GM12878 (cell line): Measurements from ENCODE around the gene MAD1L1. TPM values are rescaled to one million over a fixed set of nuclear protein-coding genes. Genes with fewer than 3 reads are reported as not detected.

ENCODE experiments used
- ATAC-seq: fragments of 200-7000 bp; cut with Tn5 transposase; 3 replicates; pipeline ENCODE4 v1.9.1; 2020; ENCODE audit warnings: mild to moderate bottlenecking, moderate library complexity
- BruUV-seq: library from RNA; stranded (reverse); fragments of 400-500 nt; replicated peaks from 2 replicates; lab custom pipeline; 2021; lab: Mats Ljungman, UMichigan
- CTCF ChIA-PET: fragments of 300-600 bp; sonication (Branson Sonifier 250); formaldehyde crosslinking; extraction: SDS; loops from one replicate; lab custom pipeline; 2021; ENCODE audit warnings: inconsistent platforms; lab: Yijun Ruan, JAX
- POLR2A ChIA-PET: fragments of 350-600 bp; formaldehyde crosslinking; extraction: SDS; loops from one replicate; lab custom pipeline; 2021; ENCODE audit warnings: inconsistent platforms; lab: Charles Lee
- RAD21 ChIA-PET: fragments of 300-600 bp; sonication (Branson Sonifier 250); formaldehyde crosslinking; loops from one replicate; lab custom pipeline; 2023; ENCODE audit warnings: antibody characterized with exemption; ENCODE audit not compliant: unreplicated experiment; lab: Charles Lee
- SMC1A ChIA-PET: fragments of 300-600 bp; sonication (Branson Sonifier 250); formaldehyde crosslinking; loops from one replicate; lab custom pipeline; 2023; ENCODE audit not compliant: unreplicated experiment, uncharacterized antibody; lab: Charles Lee
- DNase-seq: peaks from one replicate; pipeline ENCODE4 v3.0.0-alpha.2; 2011; ENCODE audit warnings: low read depth, low spot score
- FAIRE-seq: peaks from 3 replicates; lab custom pipeline; 2011; peaks lifted over from hg19 to GRCh38; lab: Jason Lieb, UNC
- H2AFZ ChIP-seq: 2 replicates; pipeline ENCODE4 v1.6.0; 2011; ENCODE audit warnings: low read depth, low read length, control low read depth; ENCODE audit not compliant: control insufficient read depth
- H3K27ac ChIP-seq: 2 replicates; pipeline ENCODE4 v1.5.1; 2011; ENCODE audit warnings: control low read depth; ENCODE audit not compliant: control insufficient read depth, insufficient read depth
- H3K27me3 ChIP-seq, 2 experiments: replicated peaks in 1 of 2; 2 replicates each; pipeline versions ENCODE4 v1.6.0 to v1.6.1; 2011; ENCODE audit warnings: low read length in 1 of 2; ENCODE audit not compliant: control insufficient read depth in 2 of 2, insufficient read depth in 2 of 2
- H3K36me3 ChIP-seq, 2 experiments: 2 replicates each; pipeline ENCODE4 v1.5.1; 2011; ENCODE audit warnings: low read length in 1 of 2; ENCODE audit not compliant: control insufficient read depth in 2 of 2, insufficient read depth in 2 of 2
- H3K4me1 ChIP-seq: 2 replicates; pipeline ENCODE4 v1.6.1; 2011; ENCODE audit warnings: mild to moderate bottlenecking, low read length, moderate library complexity, mixed read lengths; ENCODE audit not compliant: control insufficient read depth, insufficient read depth
- H3K4me2 ChIP-seq: 2 replicates; pipeline ENCODE4 v1.6.0; 2011; ENCODE audit warnings: control low read depth; ENCODE audit not compliant: control insufficient read depth, insufficient read depth
- H3K4me3 ChIP-seq: fragments of 200-600 bp; sonication (generic); 2 replicates; pipeline ENCODE4 v1.5.1; 2016
- H3K79me2 ChIP-seq: 2 replicates; pipeline ENCODE4 v1.6.0; 2011; ENCODE audit warnings: low read length; ENCODE audit not compliant: control insufficient read depth, insufficient read depth
- H3K9ac ChIP-seq: 2 replicates; pipeline ENCODE4 v1.8.0; 2011; ENCODE audit warnings: low read length, control low read depth, mixed read lengths; ENCODE audit not compliant: control insufficient read depth, insufficient read depth
- H3K9me3 ChIP-seq: replicated peaks from 3 replicates; pipeline ENCODE4 v1.5.1; 2011; ENCODE audit warnings: mild to moderate bottlenecking, low read length; ENCODE audit not compliant: control insufficient read depth, insufficient read depth
- H4K20me1 ChIP-seq: 2 replicates; pipeline ENCODE4 v1.6.0; 2011; ENCODE audit not compliant: control insufficient read depth, insufficient read depth
- FOXM1 ChIP-seq: IDR thresholded peaks from 2 replicates; pipeline ENCODE4 v1.6.1; 2012; ENCODE audit warnings: low read depth, mild to moderate bottlenecking, inconsistent platforms, low read length, moderate library complexity
- GATAD2B ChIP-seq: fragments of 450-650 bp; conservative IDR thresholded peaks from 2 replicates; pipeline ENCODE4 v1.6.1; 2017; ENCODE audit warnings: low read depth, mild to moderate bottlenecking, moderate library complexity
- WGBS: methylation state at CpG from one replicate; pipeline ENCODE4 v1.1.6; 2016; ENCODE audit warnings: low lambda C conversion rate; ENCODE audit not compliant: insufficient replicate concordance, insufficient coverage; ENCODE audit errors: missing lambda C conversion rate; 5-methylcytosine and 5-hydroxymethylcytosine counted together
- in situ Hi-C: fragments of 300-500 bp; cut with MboI; formaldehyde crosslinking; loops from 9 replicates; pipeline ENCODE4 v1.14.3; 2018; ENCODE audit warnings: mixed read lengths
- intact Hi-C: fragments of 100-400 bp; cut with micrococcal nuclease; formaldehyde crosslinking; loops from one replicate; pipeline ENCODE4 v1.14.2; 2022; ENCODE audit not compliant: unreplicated experiment
- polyA plus RNA-seq, 11 experiments: library from polyadenylated mRNA; depleted of rRNA in 4 of 11; unstranded in 6 of 11; stranded (reverse) in 5 of 11; fragments of >200 nt; fragmentation: Nextera tagmentation in 4 of 11; fragmentation: Illumina TruSeq in 1 of 11; extraction: Ambion mirVana in 4 of 11; extraction: Trizol in 1 of 11; gene quantifications; 1 replicate in 1 of 11; 2 replicates in 10 of 11; pipeline versions ENCODE4 v1.2.1 to v1.2.3, GENCODE V29; 2011 to 2016; ENCODE audit warnings: inconsistent platforms in 2 of 11, missing spikeins in 2 of 11, low read depth in 1 of 11
- total RNA-seq, 4 experiments: library from RNA; depleted of rRNA in 3 of 4; stranded (reverse); fragments of >200 nt in 3 of 4; fragmentation: Illumina TruSeq in 1 of 4; extraction: Trizol in 1 of 4; gene quantifications; 2 replicates each; pipeline versions ENCODE4 v1.2.1 to v1.2.3, GENCODE V29; 2013 to 2021
- TF ChIP-seq, protein P1 (sequence below), 3 experiments: IDR thresholded peaks in 2 of 3; conservative IDR thresholded peaks in 1 of 3; 2 replicates each; pipeline ENCODE4 v1.5.1; 2011; ENCODE audit warnings: low read depth in 3 of 3, low read length in 3 of 3, mild to moderate bottlenecking in 3 of 3, control low read depth in 2 of 3, moderate library complexity in 2 of 3, inconsistent platforms in 1 of 3, mixed read lengths in 1 of 3; ENCODE audit not compliant: control insufficient read depth in 2 of 3, insufficient read depth in 1 of 3; ENCODE audit errors: extremely low read depth in 1 of 3

Gene MAD1L1
- total and polyA plus RNA-seq, 10 of the 15 experiments (the other 5 are each of a cell fraction or from before 2014, with no cell fraction given) = 2.2 to 76.8 (median 38.3) TPM

DNA sequence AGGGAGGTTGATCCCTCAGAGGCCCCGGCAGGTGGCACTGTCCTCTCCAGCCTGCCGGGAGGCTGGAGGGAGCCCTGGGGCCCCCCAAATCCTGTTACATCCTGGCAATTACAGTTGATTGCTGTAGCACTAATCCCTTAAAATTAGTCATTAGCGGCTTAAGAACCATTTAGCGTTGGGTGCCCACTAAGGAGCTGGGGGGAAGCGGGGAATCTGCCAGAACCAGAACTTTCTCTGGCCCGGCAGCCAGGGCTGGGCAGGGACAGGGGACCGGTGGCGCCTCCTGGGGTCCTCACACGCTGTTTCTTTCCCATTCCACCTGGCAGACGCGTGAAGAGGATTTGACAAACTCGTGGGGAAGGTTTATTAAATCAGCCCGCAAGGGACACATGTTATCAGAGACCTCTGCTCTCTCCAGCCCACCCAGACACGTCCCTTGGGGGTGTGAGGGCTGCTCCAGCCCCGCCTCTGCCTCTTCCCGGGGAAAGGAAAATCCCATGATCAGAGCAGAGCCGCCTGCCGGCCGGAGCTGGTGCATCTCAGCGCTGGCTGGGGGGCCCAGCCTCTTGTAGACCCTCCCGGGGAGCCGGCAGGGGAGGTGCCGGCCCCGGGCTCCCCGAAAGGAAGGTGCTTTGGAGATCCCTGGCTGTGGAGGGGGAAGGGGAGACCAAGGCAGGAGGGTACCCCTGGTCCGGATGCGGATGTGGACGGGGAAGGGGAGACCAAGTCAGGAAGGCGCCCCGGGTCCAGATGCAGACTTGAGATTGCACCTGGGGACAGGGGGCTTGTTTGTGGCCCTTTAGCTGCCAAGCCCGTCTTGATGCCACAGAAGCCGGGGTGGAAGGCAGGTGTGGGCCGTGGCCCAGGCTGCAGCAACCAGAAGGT lies 420.0 kb downstream of the MAD1L1 start:
- DNase-seq = no peak
- Histone ChIP-seq H3K4me3 (no peak overlapping the region), H3K36me3 (peaks cover 0 to 4% of the 10 kb centered on the region in 2 experiments; a peak in 2 of 4 replicates), H3K4me1 (no peaks in the 10 kb centered on the region), H4K20me1 (no peaks in the 10 kb centered on the region), H3K27me3 (no peaks in the 10 kb centered on the region), H3K27ac (no peak overlapping the region), H3K4me2 (no peak overlapping the region), H3K9me3 (no peaks in the 10 kb centered on the region), H3K9ac (no peak overlapping the region), H3K79me2 (no peaks in the 10 kb centered on the region), H2AFZ (no peak overlapping the region)
- BruUV-seq = no TSS peak
- intact Hi-C loops (loop anchor here (10.0 kb wide), 1 partner anchor 392 kb away; no protein-coding TSS in a partner anchor), in situ Hi-C loops (no loop called here)
- TF ChIP-seq, protein P1, sequence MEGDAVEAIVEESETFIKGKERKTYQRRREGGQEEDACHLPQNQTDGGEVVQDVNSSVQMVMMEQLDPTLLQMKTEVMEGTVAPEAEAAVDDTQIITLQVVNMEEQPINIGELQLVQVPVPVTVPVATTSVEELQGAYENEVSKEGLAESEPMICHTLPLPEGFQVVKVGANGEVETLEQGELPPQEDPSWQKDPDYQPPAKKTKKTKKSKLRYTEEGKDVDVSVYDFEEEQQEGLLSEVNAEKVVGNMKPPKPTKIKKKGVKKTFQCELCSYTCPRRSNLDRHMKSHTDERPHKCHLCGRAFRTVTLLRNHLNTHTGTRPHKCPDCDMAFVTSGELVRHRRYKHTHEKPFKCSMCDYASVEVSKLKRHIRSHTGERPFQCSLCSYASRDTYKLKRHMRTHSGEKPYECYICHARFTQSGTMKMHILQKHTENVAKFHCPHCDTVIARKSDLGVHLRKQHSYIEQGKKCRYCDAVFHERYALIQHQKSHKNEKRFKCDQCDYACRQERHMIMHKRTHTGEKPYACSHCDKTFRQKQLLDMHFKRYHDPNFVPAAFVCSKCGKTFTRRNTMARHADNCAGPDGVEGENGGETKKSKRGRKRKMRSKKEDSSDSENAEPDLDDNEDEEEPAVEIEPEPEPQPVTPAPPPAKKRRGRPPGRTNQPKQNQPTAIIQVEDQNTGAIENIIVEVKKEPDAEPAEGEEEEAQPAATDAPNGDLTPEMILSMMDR (IDR thresholded peaks at IDR 0.05 in 2 of 3, conservative IDR thresholded peaks at IDR 0.05 in 1 of 3; ENCODE audit: control insufficient read depth in 2 of 3, extremely low read depth in 1 of 3, insufficient read depth in 1 of 3, low read depth in 3 of 3, low read length in 3 of 3) = peak; percentile 13 to 35 (median 21); a peak in 2 of 6 replicates
- TF ChIP-seq GATAD2B = no peak
- TF ChIP-seq FOXM1 = no peak
- ChIA-PET RAD21 (interaction anchor here (1.0 kb wide), 1 partner anchor 396 kb away, joined by 3 read pairs; no protein-coding TSS in a partner anchor), SMC1A (no interaction called here), CTCF (interaction anchor here (0.9 kb wide), 1 partner anchor 395 kb away, joined by 3 read pairs; no protein-coding TSS in a partner anchor), POLR2A (no interaction called here)
- 87% methylated on average over 33 of the region's 33 CpGs for WGBS
- peak; percentile 62 for ATAC-seq
- FAIRE-seq = no peak
